ENCODE measurements around the gene MEX3D.

GRCh38 chr19:1568320-1569019, at the start of gene MEX3D:
- TF ChIP-seq CTCF (IDR thresholded peaks at IDR 0.05) (no peak), EP300 (IDR thresholded peaks at IDR 0.05) (no peak)

Data from esophagus muscularis mucosa (tissue), 3 donors.